K562 (cell line): ENCODE data around the gene CEP128. TPM values are rescaled to one million over a fixed set of nuclear protein-coding genes. Genes with fewer than 3 reads are reported as not detected.

Experiments
- ATAC-seq: fragments of 200-7000 bp; cut with Tn5 transposase; 3 replicates; pipeline ENCODE4 v1.9.1; 2020; ENCODE audit warnings: moderate library complexity
- BruUV-seq: library from RNA; stranded (reverse); fragments of 400-500 nt; replicated peaks from 2 replicates; lab custom pipeline; 2021; lab: Mats Ljungman, UMichigan
- CTCF ChIA-PET: fragments of 300-600 bp; formaldehyde crosslinking; extraction: SDS; loops from one replicate; lab custom pipeline; 2021; ENCODE audit warnings: low intra/inter-chr PET ratio; lab: Yijun Ruan, JAX
- POLR2A ChIA-PET: fragments of 300-600, 350-650 bp; sonication (Branson Sonifier 250); formaldehyde crosslinking; extraction: SDS; loops from one replicate; lab custom pipeline; 2021; ENCODE audit warnings: antibody characterized with exemption, inconsistent platforms; lab: Yijun Ruan, JAX
- DNase-seq, 4 experiments: peaks; one replicate each; pipeline versions ENCODE4 v3.0.0 to v3.0.0-alpha.2; 2011 to 2018; ENCODE audit warnings: low spot score in 3 of 4, mixed read lengths in 3 of 4; ENCODE audit errors: extremely low read depth in 1 of 4
- FAIRE-seq: peaks from 2 replicates; lab custom pipeline; 2011; peaks lifted over from hg19 to GRCh38; lab: Jason Lieb, UNC
- H2AFZ ChIP-seq: 2 replicates; pipeline ENCODE4 v1.6.0; 2011; ENCODE audit warnings: low read depth, low read length, control low read depth, inconsistent platforms
- H3K27ac ChIP-seq: fragments of 200-600 bp; 3 replicates; pipeline ENCODE4 v1.8.0; 2011; ENCODE audit warnings: low read depth, mild to moderate bottlenecking, control low read depth, inconsistent platforms, low read length, moderate library complexity, mixed read lengths; ENCODE audit errors: extremely low read depth
- H3K27me3 ChIP-seq, 2 experiments: fragments of 300-600 bp in 1 of 2; 2 replicates in 1 of 2; 3 replicates in 1 of 2; pipeline versions ENCODE4 v1.6.0 to v1.8.0; 2011; ENCODE audit warnings: inconsistent platforms in 2 of 2, low read length in 2 of 2, mild to moderate bottlenecking in 1 of 2, mixed read lengths in 1 of 2, moderate library complexity in 1 of 2; ENCODE audit not compliant: control insufficient read depth in 2 of 2, insufficient read depth in 2 of 2
- H3K36me3 ChIP-seq: fragments of 300-600 bp; 3 replicates; pipeline ENCODE4 v1.8.0; 2011; ENCODE audit warnings: mild to moderate bottlenecking, low read length, inconsistent platforms; ENCODE audit not compliant: control insufficient read depth, insufficient read depth
- H3K4me1 ChIP-seq, 2 experiments: fragments of 200-600 bp in 1 of 2; replicated peaks in 1 of 2; 2 replicates in 1 of 2; 3 replicates in 1 of 2; pipeline versions ENCODE4 v1.5.1 to v1.8.0; 2011; ENCODE audit warnings: inconsistent platforms in 2 of 2, low read length in 2 of 2, mild to moderate bottlenecking in 1 of 2, mixed read lengths in 1 of 2, moderate library complexity in 1 of 2; ENCODE audit not compliant: control insufficient read depth in 2 of 2, insufficient read depth in 2 of 2
- H3K4me2 ChIP-seq: 2 replicates; pipeline ENCODE4 v1.6.1; 2011; ENCODE audit warnings: low read length, control low read depth, inconsistent platforms, mixed read lengths; ENCODE audit not compliant: insufficient read depth
- H3K4me3 ChIP-seq: fragments of 200-600 bp; sonication (generic), shearing (Covaris generic); 2 replicates; pipeline ENCODE4 v1.5.1; 2016; ENCODE audit warnings: control low read depth, inconsistent platforms
- H3K79me2 ChIP-seq: fragments of 200-600 bp; 3 replicates; pipeline ENCODE4 v1.8.0; 2011; ENCODE audit warnings: low read length, inconsistent platforms; ENCODE audit not compliant: control insufficient read depth, insufficient read depth
- H3K9ac ChIP-seq, 2 experiments: 2 replicates each; pipeline versions ENCODE4 v1.6.0 to v1.6.1; 2011; ENCODE audit warnings: low read depth in 2 of 2, low read length in 2 of 2, control low read depth in 1 of 2, inconsistent platforms in 1 of 2, mild to moderate bottlenecking in 1 of 2, mixed read lengths in 1 of 2; ENCODE audit not compliant: insufficient read depth in 1 of 2
- H3K9me1 ChIP-seq: one replicate; pipeline ENCODE4 v1.6.0; 2011; ENCODE audit warnings: inconsistent platforms, mild to moderate bottlenecking, low read length, moderate library complexity; ENCODE audit not compliant: control insufficient read depth, insufficient read depth
- H3K9me3 ChIP-seq: replicated peaks from 2 replicates; pipeline ENCODE4 v1.5.1; 2011; ENCODE audit warnings: low read depth, low read length, inconsistent platforms; ENCODE audit not compliant: control insufficient read depth, insufficient read depth
- H4K20me1 ChIP-seq: replicated peaks from 2 replicates; pipeline ENCODE4 v1.6.1; 2011; ENCODE audit warnings: low read length, inconsistent platforms, mixed read lengths; ENCODE audit not compliant: control insufficient read depth, insufficient read depth
- ARID1B ChIP-seq: fragments of 450-650 bp; IDR thresholded peaks from 2 replicates; pipeline ENCODE4 v1.6.1; 2016; ENCODE audit warnings: antibody characterized with exemption, mild to moderate bottlenecking, inconsistent platforms
- GABPB1 ChIP-seq: sonication (generic); formaldehyde crosslinking; IDR thresholded peaks from 2 replicates; pipeline ENCODE4 v1.8.0; 2022; ENCODE audit warnings: mild to moderate bottlenecking, missing genetic modification reagents
- PHB ChIP-seq: fragments of 250-450 bp; sonication (Bioruptor Pico); IDR thresholded peaks from 2 replicates; pipeline ENCODE4 v1.5.0; 2021
- PHF21A ChIP-seq: fragments of 450-650 bp; IDR thresholded peaks from 2 replicates; pipeline ENCODE4 v1.6.1; 2017; ENCODE audit warnings: low read depth, borderline replicate concordance
- RBM14 ChIP-seq: fragments of 200-400 bp; formaldehyde crosslinking; IDR thresholded peaks from 2 replicates; pipeline ENCODE4 v1.6.1; 2018; ENCODE audit warnings: low read depth, mild to moderate bottlenecking, low read length, moderate library complexity, borderline replicate concordance; ENCODE audit not compliant: insufficient read depth
- ZBTB17 ChIP-seq: fragments of 450-650 bp; formaldehyde crosslinking; IDR thresholded peaks from 2 replicates; pipeline ENCODE4 v1.4.0; 2020; ENCODE audit warnings: mild to moderate bottlenecking
- ZNF3 ChIP-seq: fragments of 250-450 bp; sonication (Bioruptor Pico); IDR thresholded peaks from 2 replicates; pipeline ENCODE4 v1.5.0; 2021; ENCODE audit warnings: mild to moderate bottlenecking, moderate library complexity
- whole genome bisulfite sequencing: fragments of 100-300 bp; shearing (Covaris generic); methylation state at CpG from one replicate; pipeline ENCODE4 v1.1.6; 2016; ENCODE audit warnings: low coverage, mixed read lengths; ENCODE audit not compliant: insufficient coverage; ENCODE audit errors: missing lambda C conversion rate; 5-methylcytosine and 5-hydroxymethylcytosine counted together
- in situ Hi-C: fragments of 300-500 bp; cut with MboI; formaldehyde crosslinking; loops from 4 replicates; pipeline ENCODE4 v1.15.0; 2018; ENCODE audit warnings: inconsistent platforms, mixed read lengths
- intact Hi-C: fragments of 100-400 bp; cut with micrococcal nuclease; formaldehyde crosslinking; loops from 2 replicates; pipeline ENCODE4 v1.14.2; 2022
- polyA plus RNA-seq, 8 experiments: library from polyadenylated mRNA; depleted of rRNA in 4 of 8; stranded (reverse) in 5 of 8; unstranded in 3 of 8; fragments of >200 nt; fragmentation: Nextera tagmentation in 2 of 8; fragmentation: Illumina TruSeq in 1 of 8; extraction: Ambion mirVana in 2 of 8; extraction: Trizol in 1 of 8; gene quantifications; 2 replicates each; pipeline versions ENCODE4 v1.2.1 to v1.2.3, GENCODE V29; 2011 to 2014; ENCODE audit warnings: inconsistent platforms in 1 of 8, missing spikeins in 1 of 8
- total RNA-seq, 7 experiments: library from RNA; depleted of rRNA in 6 of 7; stranded (reverse); fragments of >200 nt in 6 of 7; fragmentation: Illumina TruSeq in 2 of 7; extraction: Trizol in 2 of 7; gene quantifications; 2 replicates each; pipeline versions ENCODE4 v1.2.1 to v1.2.3, GENCODE V29; 2011 to 2021; ENCODE audit warnings: low replicate concordance in 1 of 7
- TF ChIP-seq, protein P1 (sequence below): fragments of 450-650 bp; formaldehyde crosslinking; IDR thresholded peaks from 2 replicates; pipeline ENCODE4 v1.4.0; 2022; ENCODE audit warnings: mild to moderate bottlenecking, moderate library complexity

CEP128 gene
- total and polyA plus RNA-seq, 9 of the 15 experiments (the other 6 are each of a cell fraction or from before 2014, with no cell fraction given) = 2.3 to 9.2 (median 4.6) TPM

DNA sequence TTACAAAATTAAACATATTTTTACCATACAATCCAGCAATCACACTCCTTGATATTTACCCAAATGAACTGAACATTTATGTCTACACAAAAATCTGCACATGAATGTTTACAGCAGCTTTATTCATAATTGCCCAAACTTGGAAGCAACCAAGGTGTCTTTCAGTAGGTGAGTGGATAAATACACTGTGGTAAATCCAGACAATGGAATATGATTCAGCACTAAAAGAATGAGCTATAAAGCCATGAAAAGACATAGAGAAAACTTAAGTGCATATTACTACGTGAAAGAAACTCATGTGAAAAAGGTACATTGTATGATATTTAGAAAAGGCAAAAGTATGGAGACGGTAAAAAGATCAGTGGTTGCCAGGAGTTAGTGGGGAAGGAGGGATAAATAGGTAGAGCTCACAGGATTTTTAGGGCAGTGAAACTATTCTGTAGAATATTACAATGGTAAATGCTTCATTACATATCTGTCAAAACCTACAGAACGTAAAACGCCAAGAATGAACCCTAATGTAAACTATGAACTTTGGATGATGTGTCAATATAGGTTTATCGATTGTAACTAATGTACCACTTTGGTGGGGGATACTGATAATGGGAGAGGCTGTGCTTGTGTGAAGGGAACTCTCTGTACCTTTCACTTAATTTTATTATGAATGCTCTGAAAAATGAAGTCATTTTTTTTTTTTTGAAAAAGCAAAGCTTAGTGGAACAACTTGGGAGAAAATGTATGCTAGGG is 295.7 kb downstream of the CEP128 start:
- no peak overlapping the region for H3K27ac ChIP-seq
- no peaks in the 10 kb centered on the region for H3K9me3 ChIP-seq
- no TSS peak for BruUV-seq
- POLR2A ChIA-PET = no interaction called here
- H3K4me2 ChIP-seq = no peak overlapping the region
- no peak overlapping the region for H3K9ac ChIP-seq
- DNase-seq (no peak), FAIRE-seq (no peak), ATAC-seq (no peak)
- TF ChIP-seq PHF21A (no peak), ZNF3 (CRISPR knock-in tag) (no peak), RBM14 (no peak), PHB (CRISPR knock-in tag) (no peak), ARID1B (no peak), ZBTB17 (CRISPR knock-in tag) (no peak), GABPB1 (CRISPR knock-in tag) (no peak)
- TF ChIP-seq, protein P1, sequence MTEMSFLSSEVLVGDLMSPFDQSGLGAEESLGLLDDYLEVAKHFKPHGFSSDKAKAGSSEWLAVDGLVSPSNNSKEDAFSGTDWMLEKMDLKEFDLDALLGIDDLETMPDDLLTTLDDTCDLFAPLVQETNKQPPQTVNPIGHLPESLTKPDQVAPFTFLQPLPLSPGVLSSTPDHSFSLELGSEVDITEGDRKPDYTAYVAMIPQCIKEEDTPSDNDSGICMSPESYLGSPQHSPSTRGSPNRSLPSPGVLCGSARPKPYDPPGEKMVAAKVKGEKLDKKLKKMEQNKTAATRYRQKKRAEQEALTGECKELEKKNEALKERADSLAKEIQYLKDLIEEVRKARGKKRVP (CRISPR knock-in tag) = no peak
- H3K27me3 ChIP-seq = no peaks in the 10 kb centered on the region
- H3K79me2 ChIP-seq = no peaks in the 10 kb centered on the region
- H3K4me3 ChIP-seq = no peak overlapping the region
- H3K4me1 ChIP-seq = no peaks in the 10 kb centered on the region
- CTCF ChIA-PET = no interaction called here
- no peaks in the 10 kb centered on the region for H3K36me3 ChIP-seq
- H2AFZ ChIP-seq = no peak overlapping the region
- in situ Hi-C loops = no loop called here
- H3K9me1 ChIP-seq = no peaks in the 10 kb centered on the region
- intact Hi-C loops = no loop called here
- WGBS = 5% methylated on average over 5 of the region's 5 CpGs
- no peaks in the 10 kb centered on the region for H4K20me1 ChIP-seq
